ENCODE data around the gene RHOT1.
"Not testable (repeated sequence)": the region's sequence is repeated elsewhere in the genome, so short reads cannot be mapped to it uniquely, and the experiment has no call there.

Gene RHOT1

DNA sequence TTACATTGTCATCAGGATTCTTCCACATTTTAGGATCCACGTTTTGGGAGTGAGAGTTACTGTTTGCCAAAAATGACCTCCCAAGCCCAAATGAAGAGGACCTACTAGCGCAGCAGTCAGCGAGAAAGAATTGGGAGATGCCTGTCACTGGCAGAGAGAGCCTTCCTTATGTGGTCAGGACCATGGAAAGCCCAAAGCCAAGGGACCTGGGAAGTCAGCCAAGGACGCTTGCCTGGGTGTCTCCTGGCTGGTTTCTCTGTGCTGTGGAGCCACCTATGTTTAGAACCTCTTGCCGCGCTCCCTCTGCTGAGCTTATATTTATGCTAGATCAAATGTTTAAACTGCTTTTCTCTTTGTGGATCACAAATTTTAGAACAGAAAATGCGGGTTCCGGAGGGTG lies 98.4 kb downstream of the RHOT1 start:
- DNase-seq: no peak

DNA sequence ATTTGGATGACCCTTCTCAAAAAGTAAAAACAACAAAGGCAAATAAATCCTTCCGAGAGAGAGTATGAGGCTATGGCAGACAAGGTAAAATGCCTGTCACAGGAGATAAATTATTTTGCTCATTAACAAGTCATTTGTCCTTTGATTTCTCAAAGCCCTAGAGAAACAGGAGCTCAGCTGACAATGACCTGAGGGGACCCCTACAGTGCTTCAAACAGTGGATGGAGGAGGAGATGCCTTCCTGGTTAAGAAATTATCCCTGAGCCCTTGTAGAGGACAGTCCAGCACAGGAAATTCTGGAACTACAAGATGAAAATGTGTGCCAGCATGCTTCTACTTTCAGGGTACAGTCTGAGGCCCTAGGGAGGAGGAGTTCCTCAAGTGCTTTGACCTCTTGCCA lies 99.3 kb downstream of the RHOT1 start:
- no peak for DNase-seq

DNA sequence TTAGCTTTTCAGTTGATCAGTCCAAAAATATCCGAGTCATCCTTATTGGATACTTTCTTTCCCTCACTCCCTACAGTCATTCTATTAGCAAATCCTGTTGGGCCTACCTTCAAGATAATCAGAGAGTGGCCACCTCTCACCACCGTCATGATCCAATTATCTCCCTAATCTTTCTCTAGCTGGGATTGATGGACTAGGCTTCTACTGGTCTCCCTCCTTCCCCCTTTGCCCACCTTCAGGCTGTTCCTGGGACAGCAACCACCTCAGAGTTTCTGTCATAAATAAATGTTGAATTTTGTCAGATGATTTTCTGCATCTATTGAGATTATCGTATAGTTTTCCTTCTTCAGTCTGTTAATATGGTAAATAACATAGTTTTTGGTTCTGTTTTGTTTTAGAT lies 107.2 kb downstream of the RHOT1 start:
- DNase-seq: no peak

DNA sequence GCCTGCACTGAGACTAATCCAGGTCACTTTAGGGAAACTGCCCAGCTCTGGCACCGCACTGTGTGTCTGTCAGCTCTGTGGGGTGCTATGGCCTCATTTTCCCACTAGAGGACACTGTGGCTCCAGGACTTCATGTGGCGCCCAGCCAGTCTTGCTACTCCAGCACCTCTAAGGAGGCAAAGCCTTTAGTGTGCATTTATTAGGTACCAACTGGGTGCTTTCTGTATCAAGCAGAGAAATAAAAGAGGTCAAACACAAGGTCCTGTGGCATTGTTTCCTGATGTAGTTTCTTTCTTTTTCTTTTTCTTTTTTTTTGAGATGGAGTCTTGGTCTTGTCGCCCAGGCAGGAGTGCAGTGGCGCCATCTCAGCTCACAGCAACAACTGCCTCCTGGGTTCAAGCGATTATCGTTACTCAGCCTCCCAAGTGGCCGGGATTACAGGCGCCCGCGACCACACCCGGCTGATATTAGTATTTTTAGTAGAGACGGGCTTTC lies 110.9 kb downstream of the RHOT1 start:
- DNase-seq: peak; percentile 86 to 90 (median 87)

DNA sequence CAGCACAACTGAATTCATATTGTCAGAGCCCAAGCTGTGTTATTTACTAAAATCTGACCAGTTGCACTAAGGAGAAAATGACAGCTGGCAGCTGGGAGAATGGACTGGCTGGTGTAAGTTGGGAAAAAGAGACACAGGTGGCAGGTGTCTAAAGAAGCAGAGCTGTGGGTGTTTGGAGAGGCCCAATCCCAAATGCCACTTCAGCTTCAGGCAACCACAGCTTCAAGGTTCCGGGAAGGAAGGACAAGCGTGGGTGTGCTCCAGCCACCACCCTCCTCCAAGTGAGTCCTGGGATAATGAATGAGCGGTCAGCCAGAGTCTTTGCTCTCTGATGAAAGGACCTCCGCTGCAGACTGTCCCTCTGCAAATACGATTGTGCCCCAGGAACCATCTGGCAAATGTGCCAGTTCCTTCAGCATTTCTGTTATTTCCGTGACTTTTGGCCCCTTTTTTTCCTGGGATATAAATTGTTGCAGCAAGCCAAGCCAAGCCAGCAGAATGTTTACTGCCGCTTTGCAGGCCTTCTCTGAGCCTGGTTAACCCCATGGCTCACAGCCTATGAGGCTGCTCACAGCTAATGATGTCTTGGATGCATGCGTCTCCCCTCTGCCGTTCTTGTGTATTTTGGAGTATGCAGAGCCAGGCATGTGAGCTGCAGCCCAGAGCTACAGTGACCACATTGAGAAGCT lies 113.9 kb downstream of the RHOT1 start:
- no peak for DNase-seq

DNA sequence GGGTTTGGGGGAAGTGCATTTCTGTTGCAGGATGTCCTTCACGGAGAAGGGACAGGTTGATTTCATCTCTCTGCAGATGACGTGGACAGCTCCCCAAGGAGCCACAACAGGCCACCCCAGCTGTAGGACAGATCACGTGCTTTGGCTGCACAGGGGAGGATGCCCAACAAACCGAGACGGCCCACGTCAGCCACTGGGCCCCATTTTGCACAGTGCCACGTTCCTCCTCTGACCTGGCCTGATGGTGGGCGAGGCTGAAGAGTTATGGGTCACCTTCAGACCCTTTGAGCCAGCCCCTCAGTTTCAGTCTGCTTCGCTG lies 114.4 kb downstream of the RHOT1 start:
- no peak for DNase-seq

DNA sequence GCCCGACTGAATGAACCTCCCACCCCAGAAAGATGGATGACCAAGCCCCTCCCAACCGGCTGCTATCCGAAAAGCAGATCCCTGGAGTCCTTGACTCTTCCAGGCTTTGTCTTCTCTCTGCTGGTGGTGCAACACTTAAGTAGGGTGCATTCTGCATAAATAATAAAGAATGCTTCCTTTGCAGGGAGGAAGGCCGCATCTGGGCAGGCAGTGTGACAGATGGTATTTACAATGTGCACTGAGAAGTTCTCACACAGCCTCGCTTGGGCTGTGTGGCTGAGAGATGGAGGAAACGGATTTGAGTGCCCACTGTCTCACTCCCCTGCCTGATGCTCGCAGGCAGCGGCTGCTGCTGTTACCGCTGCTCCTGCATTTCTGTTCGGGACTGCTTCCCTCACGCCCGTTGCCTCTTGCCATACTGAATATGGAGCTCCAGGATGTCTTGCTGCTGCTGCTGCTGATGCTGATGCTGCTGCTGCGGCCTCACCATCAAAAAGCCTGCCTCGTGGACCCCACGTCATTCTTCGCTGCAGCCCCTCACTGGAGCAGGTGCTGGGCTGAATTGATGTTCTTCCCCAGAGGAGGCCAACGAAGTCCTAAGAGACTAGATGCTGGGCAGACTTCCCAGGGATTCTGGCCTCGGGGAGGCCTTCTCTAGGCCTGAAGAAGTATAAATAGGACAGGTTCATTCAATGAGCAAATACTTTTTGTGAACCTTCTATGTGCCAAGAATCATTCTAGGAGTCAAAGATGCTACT lies 116.3 kb downstream of the RHOT1 start:
- no peak for DNase-seq

DNA sequence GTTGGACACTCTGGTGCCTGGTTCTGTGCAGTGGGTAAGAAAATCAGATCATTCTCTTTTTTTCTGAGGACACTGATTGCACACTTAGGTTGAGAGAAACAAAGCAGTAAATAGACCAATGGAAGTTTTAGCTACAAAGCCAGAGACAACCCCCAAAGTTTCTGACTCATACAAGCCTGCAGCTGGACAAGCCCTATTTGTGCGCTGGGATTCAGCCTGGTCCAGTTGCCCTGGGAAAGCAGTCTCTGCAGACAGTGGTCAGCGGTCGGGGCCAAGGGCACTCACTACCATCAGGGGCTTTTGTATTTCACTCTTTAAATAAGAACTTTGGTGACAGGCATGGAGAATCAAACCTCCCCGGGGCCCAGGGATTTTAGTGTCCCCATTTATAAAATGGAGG lies 117.3 kb downstream of the RHOT1 start:
- no peak for DNase-seq

DNA sequence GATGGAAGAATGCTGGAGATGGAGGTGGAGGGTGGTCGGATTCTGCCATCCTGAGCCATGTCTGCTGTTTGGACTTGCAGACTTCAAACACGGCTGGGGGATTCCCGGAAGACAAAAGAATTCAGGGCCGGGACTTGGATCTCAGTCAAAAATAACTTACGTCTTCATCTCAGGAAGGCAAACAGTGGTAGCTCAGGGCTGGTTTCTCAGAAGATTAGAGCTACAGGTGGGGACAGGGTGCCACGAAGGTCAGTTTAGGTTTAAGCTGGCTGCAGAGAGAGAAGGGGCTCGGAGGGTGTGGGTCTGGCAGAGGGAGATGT lies 119.1 kb downstream of the RHOT1 start:
- DNase-seq: no peak

DNA sequence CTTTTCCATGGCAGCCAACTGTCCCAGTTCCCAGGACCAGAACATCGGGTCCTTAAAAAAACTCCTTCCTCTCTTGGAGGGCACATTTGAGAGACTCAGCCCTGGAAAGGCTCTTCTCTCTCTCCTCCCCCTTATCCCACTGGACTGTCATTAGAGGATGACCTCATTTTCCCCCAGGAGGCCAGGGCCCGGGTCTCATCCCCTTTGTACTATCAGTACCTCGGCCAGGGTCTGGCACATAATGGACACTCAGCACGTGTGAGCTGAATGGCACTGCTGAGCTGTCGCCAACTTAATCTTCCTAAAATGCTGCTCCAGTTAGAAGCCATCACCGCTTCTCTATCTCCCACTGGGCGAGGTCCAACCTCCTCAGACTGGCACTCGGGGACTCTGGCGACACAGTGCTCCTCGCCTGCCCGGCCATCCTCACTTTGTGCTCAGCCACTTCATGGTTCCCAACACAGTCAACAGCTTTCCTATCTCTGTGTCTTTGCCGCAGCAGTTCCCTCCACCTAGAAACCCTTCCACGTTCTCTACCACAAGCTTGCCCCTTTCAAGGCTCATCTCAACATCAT lies 119.7 kb downstream of the RHOT1 start:
- no peak for DNase-seq

DNA sequence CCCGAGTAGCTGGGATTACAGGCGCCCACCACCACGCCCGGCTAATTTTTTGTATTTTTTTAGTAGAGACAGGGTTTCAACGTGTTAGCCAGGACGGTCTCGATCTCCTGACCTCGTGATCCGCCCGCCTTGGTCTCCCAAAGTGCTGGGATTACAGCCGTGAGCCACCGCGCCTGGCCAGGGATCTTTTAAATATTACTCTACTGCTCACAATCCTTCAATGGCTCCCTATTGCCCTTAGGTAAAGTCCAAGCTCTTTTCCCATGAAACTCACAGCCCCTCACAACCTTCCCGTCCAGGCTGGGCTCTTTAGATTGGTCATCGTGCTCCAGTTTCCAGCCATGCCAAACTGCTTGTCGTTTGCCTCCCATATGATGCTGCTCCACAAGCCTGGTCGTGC lies 121.2 kb downstream of the RHOT1 start:
- not testable (repeated sequence) for DNase-seq

DNA sequence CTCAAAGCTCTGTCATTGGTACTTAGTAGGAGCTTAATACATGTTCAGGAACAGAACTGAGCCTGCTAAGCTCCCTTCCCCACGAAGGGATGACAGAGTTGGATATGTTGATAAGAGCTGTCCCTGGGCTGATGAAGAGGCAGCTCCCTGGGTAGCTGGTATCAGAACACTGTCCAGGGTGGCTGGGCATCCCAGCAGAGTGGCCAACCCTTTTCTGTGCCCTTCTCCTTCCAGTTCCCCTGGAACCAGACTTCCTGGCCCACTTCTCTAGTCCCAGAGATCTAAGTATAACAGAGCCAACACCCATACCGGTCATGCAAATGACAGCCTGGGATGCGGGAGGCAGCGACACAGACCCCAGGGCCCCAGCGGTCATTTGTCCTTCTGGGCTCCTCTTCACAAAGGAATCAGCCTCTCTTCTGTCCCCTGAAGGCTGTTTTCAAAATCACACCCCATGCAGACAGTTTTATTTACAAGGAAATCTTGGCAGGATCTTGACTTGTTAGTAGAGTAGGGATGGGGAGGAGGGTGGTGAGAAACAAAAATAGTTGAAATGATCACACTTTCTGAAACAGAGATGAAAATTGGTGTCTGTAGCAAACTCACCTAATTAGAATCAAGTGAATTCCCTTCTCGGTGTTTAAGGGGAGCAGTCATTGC lies 122.0 kb downstream of the RHOT1 start:
- no peak for DNase-seq

DNA sequence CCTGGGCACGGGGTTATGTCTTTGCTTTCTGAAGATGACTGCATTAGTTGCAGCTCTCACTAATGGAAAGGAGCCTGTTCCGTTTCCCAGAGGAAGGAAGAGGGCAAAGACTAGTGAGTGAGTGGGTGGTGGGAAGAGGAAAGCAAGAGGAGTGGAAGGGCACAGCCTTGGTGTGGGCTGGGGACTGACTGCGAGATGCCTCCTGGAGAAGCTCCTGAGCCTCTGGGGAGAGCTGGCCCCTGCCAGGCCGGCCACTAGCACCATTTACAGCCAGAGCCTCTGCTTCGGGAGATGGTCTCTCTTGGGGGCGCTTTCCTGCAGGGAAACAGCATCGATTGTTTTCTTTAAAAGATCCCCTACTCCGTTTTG lies 122.5 kb downstream of the RHOT1 start:
- peak in 2 of 3 donors; percentile 28 to 50 for DNase-seq

DNA sequence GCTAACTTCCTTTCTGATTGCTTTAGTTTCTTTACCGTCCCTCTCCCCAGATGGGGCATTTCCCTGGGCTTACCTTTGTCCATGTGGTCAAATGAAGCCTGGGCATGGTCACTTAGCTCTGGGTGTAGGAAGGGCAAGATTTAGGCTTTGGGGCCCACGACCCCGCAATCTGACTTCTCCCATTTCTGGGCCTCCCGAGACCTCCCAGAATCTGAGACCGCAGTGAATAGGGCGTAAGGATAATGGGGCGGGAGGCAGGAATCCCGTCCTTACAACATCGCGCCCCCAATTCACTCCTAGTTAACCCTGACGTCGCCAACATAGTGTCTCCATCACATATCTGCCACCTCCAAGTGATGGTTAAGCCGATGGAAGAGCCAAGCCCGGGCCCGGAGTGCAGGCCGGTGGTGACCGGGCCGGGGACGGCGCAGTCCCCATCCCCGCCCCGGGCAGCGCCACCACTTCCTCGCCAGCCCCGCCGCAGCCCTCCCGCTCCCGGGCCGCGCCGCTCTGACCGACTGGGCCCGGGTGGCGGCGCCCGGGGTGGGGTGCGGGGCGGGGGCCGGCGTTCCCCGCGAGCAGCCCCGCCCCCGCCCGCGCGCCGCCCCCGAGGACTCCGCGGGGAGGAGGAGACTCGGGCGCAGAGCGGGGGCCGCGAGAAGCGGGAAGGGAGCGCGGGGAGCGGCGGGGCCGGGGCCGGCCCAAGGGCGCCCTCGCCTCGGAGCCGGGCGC lies 123.1 kb downstream of the RHOT1 start, which contains the start of gene RHBDL3:
Gene RHBDL3 (plus strand): TSS at position 641 of the 732 bp plus-strand sequence. CDS start 358 bp downstream, outside the sequence.
- peak in 2 of 3 donors; percentile 38 to 63 for DNase-seq

DNA sequence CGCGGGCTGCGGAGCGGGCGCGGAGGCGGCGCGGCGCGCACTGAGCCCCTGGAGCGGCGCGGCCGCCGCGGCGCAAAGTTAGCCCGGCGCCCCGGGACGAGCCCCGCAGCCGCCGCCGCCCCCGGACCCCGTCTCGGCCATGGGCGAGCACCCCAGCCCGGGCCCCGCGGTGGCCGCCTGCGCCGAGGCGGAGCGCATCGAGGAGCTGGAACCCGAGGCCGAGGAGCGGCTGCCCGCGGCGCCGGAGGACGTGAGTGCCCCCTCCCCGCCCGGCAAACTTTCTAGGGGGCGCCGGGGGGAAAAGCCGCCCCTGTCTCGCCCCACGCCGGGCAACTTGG lies 123.7 kb downstream of the RHOT1 start:
- DNase-seq: no peak

DNA sequence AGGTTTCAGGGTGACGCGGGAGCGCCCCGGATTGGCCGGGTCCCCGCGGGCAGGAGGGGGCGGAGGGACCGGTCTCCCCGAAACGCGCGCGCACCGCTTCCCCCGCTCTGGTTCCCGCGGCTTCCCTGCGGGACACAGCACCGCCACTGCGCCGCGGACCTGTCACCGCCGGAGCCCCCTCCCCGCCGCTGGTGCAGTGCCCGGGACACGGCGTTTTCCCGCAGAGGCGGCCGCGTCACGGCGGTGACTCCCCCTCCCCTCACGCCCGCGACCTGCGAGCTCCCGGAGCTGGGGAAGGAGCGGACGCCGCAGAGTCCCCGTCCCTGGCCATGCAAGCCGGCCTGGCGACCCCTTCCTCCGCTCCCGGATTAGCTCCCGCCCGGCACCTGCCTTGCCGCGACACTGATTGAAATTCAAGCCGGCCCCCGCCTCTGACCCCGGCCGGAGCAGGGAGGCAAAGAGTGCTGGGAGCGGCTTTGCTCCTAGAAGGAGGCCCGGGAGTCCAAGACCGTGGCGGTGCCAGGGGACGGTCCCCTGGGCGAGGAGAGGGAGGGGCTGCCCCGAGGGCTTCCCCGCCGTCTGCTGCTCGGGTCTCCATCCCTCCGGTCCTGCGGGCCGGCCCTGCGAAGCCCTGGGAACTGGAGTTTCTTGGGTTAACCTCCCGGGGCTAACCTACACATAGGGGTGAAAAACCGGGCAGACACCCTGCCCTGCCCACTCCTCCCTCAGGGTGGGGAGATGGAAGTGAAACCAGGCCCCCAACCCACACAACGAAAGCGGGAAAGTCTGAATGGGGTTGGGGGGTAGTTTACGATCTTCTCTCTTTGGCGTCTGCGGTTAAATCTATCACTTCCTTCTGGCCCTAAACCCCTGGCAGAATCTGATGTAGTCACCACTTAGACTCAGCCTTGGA lies 124.3 kb downstream of the RHOT1 start:
- DNase-seq: peak; percentile 24 to 46 (median 40)

DNA sequence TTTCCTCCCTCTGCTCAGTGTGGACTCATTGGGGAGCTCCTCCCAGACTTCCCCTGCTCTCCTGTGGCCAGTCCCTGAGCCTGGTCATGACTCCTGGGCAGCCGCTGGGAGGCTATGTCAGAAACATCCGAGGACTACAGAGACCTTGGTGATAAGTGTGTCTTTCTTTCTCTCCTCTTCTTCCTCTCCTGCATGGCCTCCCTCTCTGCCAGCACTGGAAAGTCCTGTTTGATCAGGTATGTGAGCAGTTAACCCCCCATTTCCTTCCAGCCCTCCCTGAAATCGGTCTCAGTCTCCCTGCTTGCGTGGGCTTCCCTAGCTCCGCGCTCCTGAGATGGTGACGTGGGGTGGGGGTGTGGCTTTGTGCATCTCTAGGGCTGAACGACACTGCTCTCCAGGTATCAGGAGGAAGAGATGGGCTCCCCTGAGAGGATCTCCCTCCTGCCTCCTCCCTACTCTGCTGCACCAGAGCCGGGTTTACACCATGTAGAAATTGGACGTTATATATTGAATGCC lies 125.4 kb downstream of the RHOT1 start:
- peak; percentile 47 to 65 (median 53) for DNase-seq

DNA sequence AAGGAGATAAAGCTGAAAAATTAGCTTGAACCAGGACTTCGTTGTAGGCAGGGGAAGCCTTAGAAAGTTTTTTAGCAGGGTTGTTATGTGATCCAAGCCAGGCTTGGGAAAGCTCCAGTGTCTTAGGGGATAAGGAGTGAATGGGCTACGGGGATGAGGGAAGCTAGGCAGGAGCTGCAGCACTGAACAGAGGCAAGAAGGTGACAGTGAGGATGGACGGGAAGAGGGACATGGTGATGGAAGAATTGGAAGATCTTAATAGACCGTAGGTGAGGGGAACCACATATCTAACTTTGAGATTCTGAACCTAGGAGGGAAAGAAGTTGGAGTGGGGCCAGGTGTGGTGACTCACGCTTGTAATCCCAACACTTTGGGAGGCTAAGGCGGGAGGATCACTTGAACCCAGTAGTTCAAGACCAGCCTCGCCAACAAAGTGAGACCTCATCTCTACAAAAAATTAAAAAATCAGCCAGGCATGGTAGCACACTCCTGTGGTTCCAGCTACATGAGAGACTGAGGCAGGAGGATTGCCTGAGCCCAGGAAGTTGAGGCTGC lies 126.5 kb downstream of the RHOT1 start:
- DNase-seq: no peak

DNA sequence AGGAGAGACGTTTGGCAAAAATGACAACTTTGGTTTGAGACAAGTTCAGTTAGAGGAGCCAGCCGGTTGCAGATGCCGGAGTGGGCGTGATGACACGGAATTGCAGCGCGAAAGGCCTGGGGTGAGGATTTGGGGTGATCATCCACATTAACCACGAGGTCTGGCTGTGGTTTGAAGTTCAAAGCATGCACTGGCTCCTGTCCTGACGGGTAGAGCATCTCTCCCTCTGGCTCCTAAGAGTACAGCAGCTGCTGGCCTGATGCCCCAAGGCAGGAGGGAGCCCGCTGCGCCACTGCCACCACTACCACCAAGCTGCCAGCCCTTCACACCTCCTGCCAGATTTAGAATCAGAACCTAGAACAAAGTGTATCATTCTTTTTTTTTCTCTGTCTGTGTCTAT lies 127.1 kb downstream of the RHOT1 start:
- DNase-seq: no peak

DNA sequence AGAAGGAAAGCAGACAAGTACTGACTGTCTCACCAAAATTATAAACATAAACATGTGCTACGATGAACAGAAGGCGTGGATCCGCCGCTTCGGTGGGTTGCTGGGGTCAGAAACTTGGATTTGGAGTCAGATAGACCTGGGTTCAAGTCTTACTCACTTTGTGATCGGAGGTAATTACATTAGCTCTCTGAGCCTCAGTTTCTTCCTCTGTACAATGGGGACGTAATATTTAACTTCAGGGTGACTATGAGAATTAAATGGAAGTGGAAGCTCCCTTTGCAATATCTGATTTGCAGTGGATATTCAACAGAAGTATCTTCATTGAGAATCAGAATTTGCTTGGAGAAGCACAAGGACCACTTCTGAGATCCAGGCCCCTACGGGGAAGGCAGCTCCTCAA lies 129.5 kb downstream of the RHOT1 start:
- DNase-seq: no peak

DNA sequence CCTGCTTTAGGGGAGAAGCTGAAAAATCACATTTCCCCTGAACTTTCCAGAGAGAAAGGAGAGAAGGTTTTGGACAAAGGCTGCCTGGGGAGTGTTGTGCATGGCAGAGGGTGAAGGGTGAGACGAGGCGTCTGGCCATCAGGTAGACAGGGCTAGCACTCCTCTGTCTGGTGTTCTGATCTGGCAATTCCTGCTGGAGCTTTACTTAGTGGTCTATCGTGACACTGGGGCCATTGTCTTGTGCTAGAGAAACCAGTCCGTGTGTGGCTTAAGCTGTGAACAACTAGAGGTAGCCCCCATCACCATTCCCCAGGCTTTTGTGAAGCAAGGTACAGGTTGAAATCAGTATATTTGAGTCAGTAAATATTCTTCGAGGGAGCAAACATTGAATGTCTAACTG lies 131.8 kb downstream of the RHOT1 start:
- DNase-seq: no peak

DNA sequence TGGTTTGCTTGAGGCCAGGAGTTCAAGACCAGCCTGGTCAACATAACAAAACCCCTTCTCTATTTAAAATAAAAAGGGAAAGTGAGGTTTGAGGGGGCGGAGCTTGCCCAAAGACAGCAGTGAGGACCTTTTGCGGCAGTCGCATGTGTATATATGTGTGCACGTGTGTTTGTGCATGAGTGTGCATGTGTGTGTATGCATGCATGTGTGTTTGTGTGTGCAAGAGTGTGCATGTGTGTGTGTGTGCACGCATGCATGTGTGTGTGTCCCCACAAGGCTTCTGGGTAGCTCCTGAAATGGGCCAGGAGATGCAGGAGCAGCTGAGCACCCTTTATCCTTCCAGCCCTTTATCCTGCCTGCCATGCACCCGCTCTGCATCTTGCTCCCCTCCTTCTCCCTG lies 132.3 kb downstream of the RHOT1 start:
- no peak for DNase-seq
